Astrocyte of the spinal cord (primary cell): Measurements from ENCODE around the gene KCNAB3.

Experiments
- DNase-seq: peaks from one replicate; pipeline ENCODE4 v3.0.0; 2011; ENCODE audit warnings: low read depth, low spot score
- H3K4me3 ChIP-seq: 2 replicates; pipeline ENCODE4 v1.5.1; 2011; ENCODE audit warnings: low read depth, mild to moderate bottlenecking, low read length, moderate library complexity
- CTCF ChIP-seq: IDR thresholded peaks from 2 replicates; pipeline ENCODE4 v1.5.1; 2012; ENCODE audit warnings: low read depth, mild to moderate bottlenecking, low read length, inconsistent platforms
- in situ Hi-C: cut with HindIII; loops from 2 replicates; pipeline ENCODE4 v1.10.0; 2017; ENCODE audit warnings: low sequenced_read_pairs

Gene KCNAB3

DNA sequence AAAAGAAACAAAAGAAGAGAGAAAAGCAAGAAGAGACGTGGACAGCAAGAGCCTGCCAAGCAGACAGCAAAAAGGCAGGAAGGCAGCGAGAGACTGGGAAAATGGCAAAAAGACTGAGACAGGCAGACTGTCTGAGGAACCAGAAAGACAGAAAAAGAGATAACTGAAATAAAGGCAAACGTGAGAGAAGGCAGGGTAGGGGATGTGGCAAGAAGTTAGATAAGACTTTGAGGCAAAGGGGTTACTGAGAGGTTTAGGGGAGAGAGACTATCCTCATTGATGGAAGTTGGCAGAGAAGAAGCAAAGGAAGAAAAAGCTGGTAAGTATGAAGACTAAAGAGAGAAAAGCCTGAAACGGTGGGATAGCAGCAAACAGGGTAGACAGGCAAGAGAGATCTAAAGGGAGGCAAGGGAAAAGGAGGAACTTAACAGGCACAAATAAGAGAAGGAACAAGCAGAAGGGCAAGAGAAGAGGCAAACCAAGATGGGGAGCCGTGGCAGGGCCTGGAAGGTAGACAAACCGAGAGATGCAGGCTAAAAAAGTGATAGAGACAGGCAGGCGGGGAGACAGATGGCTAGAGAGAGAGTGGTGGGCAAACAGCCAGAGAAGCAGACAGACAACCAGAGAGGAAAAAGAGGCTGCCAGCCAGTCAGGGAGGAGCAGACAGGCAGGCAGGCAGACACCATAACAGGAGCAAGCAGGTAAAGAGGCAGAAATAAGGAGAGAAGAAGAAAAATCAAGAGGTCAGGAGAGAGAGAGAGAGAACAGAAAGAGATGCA is 48.2 kb downstream of the KCNAB3 start:
- DNase-seq = no peak
- in situ Hi-C loops = no loop called here
- no peak overlapping the region for H3K4me3 ChIP-seq
- TF ChIP-seq CTCF = no peak

DNA sequence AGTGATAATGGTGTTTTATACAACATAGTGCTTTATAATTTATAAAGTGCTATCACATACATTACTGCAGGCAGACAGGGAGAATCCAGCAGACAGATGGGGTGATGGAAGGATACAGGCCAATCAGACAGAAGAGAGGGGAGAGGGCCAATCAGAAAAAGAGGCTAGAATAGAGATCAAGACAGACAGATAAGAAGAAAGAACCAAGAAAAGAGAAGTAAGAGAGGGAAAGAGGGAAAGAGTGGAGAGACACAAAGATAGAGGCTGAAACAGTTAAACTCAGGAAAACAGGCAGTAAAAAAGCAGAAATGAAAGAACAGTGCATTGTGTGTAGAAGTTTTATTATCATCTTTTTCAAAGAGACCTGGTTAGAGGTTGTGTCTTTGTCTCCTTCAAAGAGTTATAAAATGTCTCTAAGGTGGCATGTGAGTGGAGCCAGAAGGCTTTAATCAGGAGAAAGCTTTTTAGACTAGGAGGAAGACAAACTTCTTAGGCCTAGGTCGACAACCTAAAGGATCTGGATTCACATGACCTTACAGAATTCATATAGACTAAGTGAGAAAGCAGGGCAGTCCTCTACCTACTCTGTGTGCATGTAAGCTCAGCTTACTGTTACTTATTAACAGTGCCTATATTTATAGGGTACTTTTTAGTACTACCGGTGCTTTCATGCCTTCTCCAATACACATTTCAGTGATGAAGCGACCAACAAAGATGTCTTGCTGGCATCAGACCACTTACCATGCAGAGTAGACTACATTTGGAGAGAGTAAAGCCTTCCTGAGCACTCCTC is 49.4 kb downstream of the KCNAB3 start:
- in situ Hi-C loops = no loop called here
- TF ChIP-seq CTCF = no peak
- no peak for DNase-seq
- no peak overlapping the region for H3K4me3 ChIP-seq

DNA sequence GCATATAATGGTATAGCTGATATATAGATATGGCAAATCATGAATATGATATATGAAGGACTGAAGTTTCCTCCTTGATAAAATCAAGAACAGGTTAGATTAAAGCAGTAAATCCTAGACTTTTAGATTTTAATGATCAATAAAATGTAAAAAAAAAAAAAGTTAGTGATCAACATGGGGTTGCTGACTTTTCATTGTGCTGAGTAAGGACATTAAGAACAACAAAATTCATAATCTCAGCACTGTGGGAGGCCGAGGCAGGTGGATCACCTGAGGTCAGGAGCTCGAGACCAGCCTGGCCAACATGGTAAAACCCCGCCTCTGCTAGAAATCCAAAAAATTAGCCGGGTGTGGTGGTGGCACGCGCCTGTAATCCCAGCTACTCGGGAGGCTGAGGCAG is 51.4 kb downstream of the KCNAB3 start:
- in situ Hi-C loops = no loop called here
- DNase-seq = no peak
- TF ChIP-seq CTCF = no peak
- no peak overlapping the region for H3K4me3 ChIP-seq

GRCh38 chr17:7875804-7876370 is 53.8 kb downstream of the KCNAB3 start:
- no peak for DNase-seq
- TF ChIP-seq CTCF = no peak
- in situ Hi-C loops = no loop called here
- H3K4me3 ChIP-seq = no peak overlapping the region

DNA sequence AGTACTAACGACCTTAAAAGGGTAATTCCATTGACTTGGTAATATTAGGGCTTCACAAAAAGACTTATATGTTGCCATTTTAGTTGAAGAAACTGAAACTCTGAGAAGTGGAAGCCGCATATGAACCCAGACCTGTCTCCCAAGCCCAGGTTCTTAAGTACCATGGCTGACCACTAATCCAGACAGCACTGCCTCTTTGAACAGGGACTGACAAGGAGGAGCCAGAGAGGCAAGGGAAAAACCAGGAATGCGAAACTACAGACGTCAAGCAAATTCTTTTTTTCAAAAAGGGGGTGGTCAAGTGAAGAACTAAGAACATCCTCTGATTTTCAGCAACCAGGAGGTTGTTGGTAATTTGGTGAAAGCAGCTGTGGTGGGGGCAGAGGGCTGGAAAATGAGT is 56.6 kb downstream of the KCNAB3 start:
- no peak overlapping the region for H3K4me3 ChIP-seq
- in situ Hi-C loops = no loop called here
- no peak for TF ChIP-seq CTCF
- DNase-seq = no peak
